HG03139 (cell line): ENCODE data around the gene SNTB2.
"Not testable (repeated sequence)": the region's sequence is repeated elsewhere in the genome, so short reads cannot be mapped to it uniquely, and the experiment has no call there.

ENCODE experiments used
- ATAC-seq: cut with Tn5 transposase; IDR thresholded peaks from one replicate; pipeline ENCODE4 v1.9.1; 2021; ENCODE audit not compliant: unreplicated experiment

The SNTB2 gene

GRCh38 chr16:69233124-69233523 lies 46.2 kb downstream of the SNTB2 start:
- ATAC-seq: no peak

- ATAC-seq: no peak
These were observed 47.5 kb downstream of the SNTB2 start for GRCh38 chr16:69234460-69234859.

GRCh38 chr16:69236319-69236718 lies 49.4 kb downstream of the SNTB2 start:
- no peak for ATAC-seq

- no peak for ATAC-seq
These were observed 50.3 kb downstream of the SNTB2 start for GRCh38 chr16:69237296-69237695.

GRCh38 chr16:69239851-69240250 lies 52.9 kb downstream of the SNTB2 start:
- ATAC-seq: no peak

- ATAC-seq: no peak
These were observed 53.4 kb downstream of the SNTB2 start for GRCh38 chr16:69240331-69240730.

GRCh38 chr16:69241926-69242325 lies 55.0 kb downstream of the SNTB2 start:
- ATAC-seq: no peak

- no peak for ATAC-seq
These were observed 56.5 kb downstream of the SNTB2 start for GRCh38 chr16:69243479-69243878.

- no peak for ATAC-seq
These were observed 57.4 kb downstream of the SNTB2 start for GRCh38 chr16:69244336-69244735.

- ATAC-seq: no peak
These were observed 63.1 kb downstream of the SNTB2 start for GRCh38 chr16:69250081-69250480.

- ATAC-seq: no peak
These were observed 66.9 kb downstream of the SNTB2 start for GRCh38 chr16:69253870-69254341.

- ATAC-seq: not testable (repeated sequence)
These were observed 72.4 kb downstream of the SNTB2 start for GRCh38 chr16:69259428-69259764.

- no peak for ATAC-seq
These were observed 73.1 kb downstream of the SNTB2 start for GRCh38 chr16:69260019-69260418.

GRCh38 chr16:69260506-69260905 lies 73.5 kb downstream of the SNTB2 start:
- ATAC-seq: no peak

- no peak for ATAC-seq
These were observed 79.5 kb downstream of the SNTB2 start for GRCh38 chr16:69266334-69267063.

- ATAC-seq: no peak
These were observed 80.7 kb downstream of the SNTB2 start for GRCh38 chr16:69267633-69268032.

GRCh38 chr16:69270395-69270794 lies 83.4 kb downstream of the SNTB2 start:
- ATAC-seq: no peak

GRCh38 chr16:69270831-69271230 lies 83.9 kb downstream of the SNTB2 start:
- no peak for ATAC-seq

GRCh38 chr16:69273009-69273408 lies 86.0 kb downstream of the SNTB2 start:
- no peak for ATAC-seq

- no peak for ATAC-seq
These were observed 87.8 kb downstream of the SNTB2 start for GRCh38 chr16:69274699-69275235.

- ATAC-seq: no peak
These were observed 89.5 kb downstream of the SNTB2 start for GRCh38 chr16:69276148-69277115.

- no peak for ATAC-seq
These were observed 90.4 kb downstream of the SNTB2 start for GRCh38 chr16:69277413-69277812.
